Measurements from ENCODE around the gene NSMCE3.

The NSMCE3 gene

GRCh38 chr15:29222129-29222853 is 47.3 kb downstream of the NSMCE3 start:
- DNase-seq (ENCODE audit: low spot score) (no peak), FAIRE-seq (no peak)

GRCh38 chr15:29220852-29221251 is 48.8 kb downstream of the NSMCE3 start:
- DNase-seq (ENCODE audit: low spot score): no peak
- no peak for FAIRE-seq

- DNase-seq (ENCODE audit: low spot score): no peak
- no peak for FAIRE-seq
Measured at GRCh38 chr15:29216955-29217354, 52.7 kb downstream of the NSMCE3 start.
